HL-60 (cell line): ENCODE results near the gene LIMA1.
"Not testable (repeated sequence)": the region's sequence is repeated elsewhere in the genome, so short reads cannot be mapped to it uniquely, and the experiment has no call there.

Source experiments
- DNase-seq, 2 experiments: peaks; one replicate each; pipeline ENCODE4 v3.0.0-alpha.2; 2010 to 2020; ENCODE audit warnings: low read depth in 1 of 2, low spot score in 1 of 2
- H3K27ac ChIP-seq: fragments of 250-450 bp; sonication (Bioruptor Pico); replicated peaks from 2 replicates; pipeline ENCODE4 v1.5.1; 2020; ENCODE audit warnings: mild to moderate bottlenecking, moderate library complexity
- H3K27me3 ChIP-seq: fragments of 250-450 bp; sonication (Bioruptor Pico); 2 replicates; pipeline ENCODE4 v1.5.1; 2021; ENCODE audit warnings: mild to moderate bottlenecking, moderate library complexity; ENCODE audit not compliant: insufficient read depth, poor library complexity, severe bottlenecking
- H3K4me3 ChIP-seq: replicated peaks from 2 replicates; pipeline ENCODE4 v1.5.1; 2011; ENCODE audit warnings: mild to moderate bottlenecking, control low read depth, low read length; ENCODE audit not compliant: insufficient read depth
- CTCF ChIP-seq: IDR thresholded peaks from one replicate; pipeline ENCODE4 v1.5.1; 2011; ENCODE audit warnings: low read length, control low read depth, inconsistent platforms; ENCODE audit not compliant: insufficient read depth
- GABPA ChIP-seq: IDR thresholded peaks from 2 replicates; pipeline ENCODE4 v1.6.1; 2012; ENCODE audit warnings: low read depth
- POLR2AphosphoS5 ChIP-seq: IDR thresholded peaks from 2 replicates; pipeline ENCODE4 v1.6.1; 2012; ENCODE audit warnings: low read depth
- REST ChIP-seq: IDR thresholded peaks from 2 replicates; pipeline ENCODE4 v1.6.1; 2012; ENCODE audit warnings: low read depth; ENCODE audit not compliant: insufficient replicate concordance
- SPI1 ChIP-seq: IDR thresholded peaks from 2 replicates; pipeline ENCODE4 v1.6.1; 2012; ENCODE audit warnings: low read depth, mild to moderate bottlenecking, borderline replicate concordance
- long read RNA-seq: library from polyadenylated mRNA; unstranded; transcript quantifications from one replicate; pipeline ENCODE4 v2.0.0, GENCODE V29; 2020

Gene LIMA1
- long read RNA-seq, transcript LIMA1-215 (8 exons, 3,254 nt): major isoform, 22 of 33 reads
- long read RNA-seq, transcript LIMA1-201 (11 exons, 3,706 nt): minor isoform, 6 of 33 reads
- long read RNA-seq, partial matches to known transcripts: 0 of 33 reads
- long read RNA-seq, other reads (novel, unspliced or antisense): 2 of 33 reads

GRCh38 chr12:50283229-50283923 is at the start of gene LIMA1:
Gene LIMA1, minus strand, starts transcription at chr12:50283520. Its CDS starts 34,769 bp downstream, at chr12:50248751.
- H3K4me3 ChIP-seq: peak within 1 kb of the TSS; percentile 92
- no peaks in the 10 kb centered on the region for H3K27me3 ChIP-seq
- TF ChIP-seq CTCF (no peak), POLR2AphosphoS5 (peak; percentile 89), GABPA (no peak), REST (no peak), SPI1 (no peak)
- peak; percentile 59 to 86 for DNase-seq
- H3K27ac ChIP-seq: peak within 1 kb of the TSS; percentile 66

- no peak for DNase-seq
- no peak overlapping the region for H3K27ac ChIP-seq
- TF ChIP-seq GABPA (no peak), CTCF (no peak), POLR2AphosphoS5 (no peak), REST (no peak)
- no peak overlapping the region for H3K4me3 ChIP-seq
- H3K27me3 ChIP-seq: no peaks in the 10 kb centered on the region
These were observed 48.4 kb upstream of the LIMA1 start for GRCh38 chr12:50331745-50332144.

- H3K4me3 ChIP-seq, H3K27me3 ChIP-seq, DNase-seq, H3K27ac ChIP-seq: not testable (repeated sequence)
These were observed 45.3 kb upstream of the LIMA1 start for GRCh38 chr12:50328664-50329063.

GRCh38 chr12:50326590-50327284 is 43.4 kb upstream of the LIMA1 start:
- H3K4me3 ChIP-seq: no peak overlapping the region
- no peak for TF ChIP-seq SPI1
- no peak for TF ChIP-seq CTCF
- TF ChIP-seq REST: no peak
- no peak for TF ChIP-seq POLR2AphosphoS5
- no peak for TF ChIP-seq GABPA
- H3K27me3 ChIP-seq: no peaks in the 10 kb centered on the region
- H3K27ac ChIP-seq: no peak overlapping the region
- no peak for DNase-seq
